ENCODE results near the gene NT5E. TPM values are rescaled to one million over a fixed set of nuclear protein-coding genes. Genes with fewer than 3 reads are reported as not detected.

The NT5E gene
- total and polyA plus RNA-seq, 2 of the 13 experiments (the other 11 are each of a cell fraction or from before 2014, with no cell fraction given) = 9.5 to 33.0 TPM

DNA sequence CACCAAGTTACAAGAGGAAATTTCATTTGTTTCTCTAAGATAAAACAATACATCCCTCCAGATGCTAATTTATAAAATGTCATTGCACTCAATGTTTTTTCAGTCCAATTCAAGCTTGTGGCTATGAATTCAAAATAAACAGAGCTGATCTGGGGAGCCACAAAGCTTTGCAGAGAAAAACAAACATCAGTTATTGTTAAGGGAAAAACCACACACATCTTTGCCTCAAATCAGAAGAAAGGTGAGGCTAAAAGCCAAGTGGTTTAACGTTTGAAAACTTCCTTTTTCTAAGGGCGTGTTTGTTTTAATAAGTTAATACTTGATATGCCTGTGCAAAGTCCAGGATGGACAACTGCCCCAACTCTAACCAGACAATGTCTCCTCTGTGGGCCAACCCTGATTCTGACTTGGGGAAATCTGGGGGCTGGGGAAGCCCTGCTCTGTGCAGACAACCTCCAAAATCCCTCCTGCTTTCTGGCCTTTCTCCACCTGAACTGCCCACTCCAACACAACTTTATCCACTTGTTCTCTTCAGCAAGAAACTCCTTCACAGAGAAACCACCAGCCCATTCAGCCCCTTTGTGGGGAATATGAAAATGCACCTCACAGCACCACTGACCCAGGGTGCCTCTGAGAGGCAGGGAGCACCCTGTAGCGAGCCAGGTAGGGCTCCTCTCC lies 44.6 kb upstream of the NT5E start (continued):
- TF ChIP-seq, protein P1, sequence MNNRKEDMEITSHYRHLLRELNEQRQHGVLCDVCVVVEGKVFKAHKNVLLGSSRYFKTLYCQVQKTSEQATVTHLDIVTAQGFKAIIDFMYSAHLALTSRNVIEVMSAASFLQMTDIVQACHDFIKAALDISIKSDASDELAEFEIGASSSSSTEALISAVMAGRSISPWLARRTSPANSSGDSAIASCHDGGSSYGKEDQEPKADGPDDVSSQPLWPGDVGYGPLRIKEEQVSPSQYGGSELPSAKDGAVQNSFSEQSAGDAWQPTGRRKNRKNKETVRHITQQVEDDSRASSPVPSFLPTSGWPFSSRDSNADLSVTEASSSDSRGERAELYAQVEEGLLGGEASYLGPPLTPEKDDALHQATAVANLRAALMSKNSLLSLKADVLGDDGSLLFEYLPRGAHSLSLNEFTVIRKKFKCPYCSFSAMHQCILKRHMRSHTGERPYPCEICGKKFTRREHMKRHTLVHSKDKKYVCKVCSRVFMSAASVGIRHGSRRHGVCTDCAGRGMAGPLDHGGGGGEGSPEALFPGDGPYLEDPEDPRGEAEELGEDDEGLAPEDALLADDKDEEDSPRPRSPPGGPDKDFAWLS (CRISPR knock-in tag; IDR thresholded peaks at IDR 0.05; ENCODE audit: borderline replicate concordance) = peak; percentile 95; the same call in 1 of the 2 replicates
- TF ChIP-seq ZNF530 (CRISPR knock-in tag; IDR thresholded peaks at IDR 0.05; ENCODE audit: low read depth) = no peak
- TF ChIP-seq, protein P2, sequence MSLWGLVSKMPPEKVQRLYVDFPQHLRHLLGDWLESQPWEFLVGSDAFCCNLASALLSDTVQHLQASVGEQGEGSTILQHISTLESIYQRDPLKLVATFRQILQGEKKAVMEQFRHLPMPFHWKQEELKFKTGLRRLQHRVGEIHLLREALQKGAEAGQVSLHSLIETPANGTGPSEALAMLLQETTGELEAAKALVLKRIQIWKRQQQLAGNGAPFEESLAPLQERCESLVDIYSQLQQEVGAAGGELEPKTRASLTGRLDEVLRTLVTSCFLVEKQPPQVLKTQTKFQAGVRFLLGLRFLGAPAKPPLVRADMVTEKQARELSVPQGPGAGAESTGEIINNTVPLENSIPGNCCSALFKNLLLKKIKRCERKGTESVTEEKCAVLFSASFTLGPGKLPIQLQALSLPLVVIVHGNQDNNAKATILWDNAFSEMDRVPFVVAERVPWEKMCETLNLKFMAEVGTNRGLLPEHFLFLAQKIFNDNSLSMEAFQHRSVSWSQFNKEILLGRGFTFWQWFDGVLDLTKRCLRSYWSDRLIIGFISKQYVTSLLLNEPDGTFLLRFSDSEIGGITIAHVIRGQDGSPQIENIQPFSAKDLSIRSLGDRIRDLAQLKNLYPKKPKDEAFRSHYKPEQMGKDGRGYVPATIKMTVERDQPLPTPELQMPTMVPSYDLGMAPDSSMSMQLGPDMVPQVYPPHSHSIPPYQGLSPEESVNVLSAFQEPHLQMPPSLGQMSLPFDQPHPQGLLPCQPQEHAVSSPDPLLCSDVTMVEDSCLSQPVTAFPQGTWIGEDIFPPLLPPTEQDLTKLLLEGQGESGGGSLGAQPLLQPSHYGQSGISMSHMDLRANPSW (CRISPR knock-in tag; IDR thresholded peaks at IDR 0.05; ENCODE audit: borderline replicate concordance) = peak; percentile 71; the same call in 1 of the 2 replicates
- no peak for TF ChIP-seq PRPF4 (IDR thresholded peaks at IDR 0.05; ENCODE audit: low read depth, low read length, poor library complexity, severe bottlenecking)
- TF ChIP-seq ZNF564 (CRISPR knock-in tag; IDR thresholded peaks at IDR 0.05) = no peak
- no peak for TF ChIP-seq TGIF2 (CRISPR knock-in tag; IDR thresholded peaks at IDR 0.05)
- TF ChIP-seq ZNF644 (CRISPR knock-in tag; IDR thresholded peaks at IDR 0.05; ENCODE audit: low read depth) = 0 out of 2 replicates have a peak, but pooled peaks have one; percentile 43
- TF ChIP-seq PHF5A (CRISPR knock-in tag; IDR thresholded peaks at IDR 0.05; ENCODE audit: low read depth, unreplicated experiment) = peak; percentile 10
- TF ChIP-seq, protein P3, sequence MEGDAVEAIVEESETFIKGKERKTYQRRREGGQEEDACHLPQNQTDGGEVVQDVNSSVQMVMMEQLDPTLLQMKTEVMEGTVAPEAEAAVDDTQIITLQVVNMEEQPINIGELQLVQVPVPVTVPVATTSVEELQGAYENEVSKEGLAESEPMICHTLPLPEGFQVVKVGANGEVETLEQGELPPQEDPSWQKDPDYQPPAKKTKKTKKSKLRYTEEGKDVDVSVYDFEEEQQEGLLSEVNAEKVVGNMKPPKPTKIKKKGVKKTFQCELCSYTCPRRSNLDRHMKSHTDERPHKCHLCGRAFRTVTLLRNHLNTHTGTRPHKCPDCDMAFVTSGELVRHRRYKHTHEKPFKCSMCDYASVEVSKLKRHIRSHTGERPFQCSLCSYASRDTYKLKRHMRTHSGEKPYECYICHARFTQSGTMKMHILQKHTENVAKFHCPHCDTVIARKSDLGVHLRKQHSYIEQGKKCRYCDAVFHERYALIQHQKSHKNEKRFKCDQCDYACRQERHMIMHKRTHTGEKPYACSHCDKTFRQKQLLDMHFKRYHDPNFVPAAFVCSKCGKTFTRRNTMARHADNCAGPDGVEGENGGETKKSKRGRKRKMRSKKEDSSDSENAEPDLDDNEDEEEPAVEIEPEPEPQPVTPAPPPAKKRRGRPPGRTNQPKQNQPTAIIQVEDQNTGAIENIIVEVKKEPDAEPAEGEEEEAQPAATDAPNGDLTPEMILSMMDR (CRISPR knock-in tag; IDR thresholded peaks at IDR 0.05) = no peak
- TF ChIP-seq, protein P4, sequence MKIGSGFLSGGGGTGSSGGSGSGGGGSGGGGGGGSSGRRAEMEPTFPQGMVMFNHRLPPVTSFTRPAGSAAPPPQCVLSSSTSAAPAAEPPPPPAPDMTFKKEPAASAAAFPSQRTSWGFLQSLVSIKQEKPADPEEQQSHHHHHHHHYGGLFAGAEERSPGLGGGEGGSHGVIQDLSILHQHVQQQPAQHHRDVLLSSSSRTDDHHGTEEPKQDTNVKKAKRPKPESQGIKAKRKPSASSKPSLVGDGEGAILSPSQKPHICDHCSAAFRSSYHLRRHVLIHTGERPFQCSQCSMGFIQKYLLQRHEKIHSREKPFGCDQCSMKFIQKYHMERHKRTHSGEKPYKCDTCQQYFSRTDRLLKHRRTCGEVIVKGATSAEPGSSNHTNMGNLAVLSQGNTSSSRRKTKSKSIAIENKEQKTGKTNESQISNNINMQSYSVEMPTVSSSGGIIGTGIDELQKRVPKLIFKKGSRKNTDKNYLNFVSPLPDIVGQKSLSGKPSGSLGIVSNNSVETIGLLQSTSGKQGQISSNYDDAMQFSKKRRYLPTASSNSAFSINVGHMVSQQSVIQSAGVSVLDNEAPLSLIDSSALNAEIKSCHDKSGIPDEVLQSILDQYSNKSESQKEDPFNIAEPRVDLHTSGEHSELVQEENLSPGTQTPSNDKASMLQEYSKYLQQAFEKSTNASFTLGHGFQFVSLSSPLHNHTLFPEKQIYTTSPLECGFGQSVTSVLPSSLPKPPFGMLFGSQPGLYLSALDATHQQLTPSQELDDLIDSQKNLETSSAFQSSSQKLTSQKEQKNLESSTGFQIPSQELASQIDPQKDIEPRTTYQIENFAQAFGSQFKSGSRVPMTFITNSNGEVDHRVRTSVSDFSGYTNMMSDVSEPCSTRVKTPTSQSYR (CRISPR knock-in tag; IDR thresholded peaks at IDR 0.05; ENCODE audit: borderline replicate concordance) = peak; percentile 35; the same call in 1 of the 2 replicates
- TF ChIP-seq ZNF780A (CRISPR knock-in tag; IDR thresholded peaks at IDR 0.05) = no peak
- peak; percentile 56; the same call in 1 of the 2 replicates for TF ChIP-seq ZNF878 (CRISPR knock-in tag; IDR thresholded peaks at IDR 0.05)
- no peak for TF ChIP-seq ZBTB3 (CRISPR knock-in tag; IDR thresholded peaks at IDR 0.05; ENCODE audit: borderline replicate concordance, low read depth)
- TF ChIP-seq TOE1 (CRISPR knock-in tag; IDR thresholded peaks at IDR 0.05) = no peak
- TF ChIP-seq ESRRA (CRISPR knock-in tag; IDR thresholded peaks at IDR 0.05; ENCODE audit: low read depth) = peak; percentile 43; the same call in 1 of the 2 replicates

Data from HepG2 (cell line).